Choroid plexus epithelial cell (primary cell): Measurements from ENCODE around the gene RNF187.

ENCODE experiments used
- DNase-seq: peaks from one replicate; pipeline ENCODE4 v3.0.0-alpha.2; 2010; ENCODE audit warnings: low read depth
- H3K4me3 ChIP-seq: 2 replicates; pipeline ENCODE4 v1.5.1; 2011; ENCODE audit warnings: low read depth, mild to moderate bottlenecking, control low read depth, low read length, moderate library complexity
- CTCF ChIP-seq: conservative IDR thresholded peaks from 2 replicates; pipeline ENCODE4 v1.5.1; 2011; ENCODE audit warnings: low read depth, mild to moderate bottlenecking, control low read depth, inconsistent platforms, low read length, moderate library complexity

RNF187 gene

GRCh38 chr1:228445843-228446650, 41.1 kb upstream of the RNF187 start:
- TF ChIP-seq CTCF: no peak
- peak; percentile 70 for DNase-seq
- peak overlapping the region; percentile 64 for H3K4me3 ChIP-seq

- no peak overlapping the region for H3K4me3 ChIP-seq
- no peak for DNase-seq
- TF ChIP-seq CTCF: no peak
Observed at GRCh38 chr1:228446852-228447251, 40.3 kb upstream of the RNF187 start.

GRCh38 chr1:228448372-228448771, 38.8 kb upstream of the RNF187 start:
- no peak overlapping the region for H3K4me3 ChIP-seq
- no peak for TF ChIP-seq CTCF
- no peak for DNase-seq

GRCh38 chr1:228450200-228450599, 37.0 kb upstream of the RNF187 start:
- no peak overlapping the region for H3K4me3 ChIP-seq
- DNase-seq: no peak
- no peak for TF ChIP-seq CTCF

GRCh38 chr1:228452194-228453021, 34.8 kb upstream of the RNF187 start:
- H3K4me3 ChIP-seq: no peak overlapping the region
- no peak for TF ChIP-seq CTCF
- DNase-seq: no peak

- no peak for DNase-seq
- no peak overlapping the region for H3K4me3 ChIP-seq
- no peak for TF ChIP-seq CTCF
Observed at GRCh38 chr1:228453022-228453560, 34.1 kb upstream of the RNF187 start.
